ENCODE measurements around the gene GP5.

GRCh38 chr3:194357681-194358080 is 41.4 kb downstream of the GP5 start:
- TF ChIP-seq, protein P1, sequence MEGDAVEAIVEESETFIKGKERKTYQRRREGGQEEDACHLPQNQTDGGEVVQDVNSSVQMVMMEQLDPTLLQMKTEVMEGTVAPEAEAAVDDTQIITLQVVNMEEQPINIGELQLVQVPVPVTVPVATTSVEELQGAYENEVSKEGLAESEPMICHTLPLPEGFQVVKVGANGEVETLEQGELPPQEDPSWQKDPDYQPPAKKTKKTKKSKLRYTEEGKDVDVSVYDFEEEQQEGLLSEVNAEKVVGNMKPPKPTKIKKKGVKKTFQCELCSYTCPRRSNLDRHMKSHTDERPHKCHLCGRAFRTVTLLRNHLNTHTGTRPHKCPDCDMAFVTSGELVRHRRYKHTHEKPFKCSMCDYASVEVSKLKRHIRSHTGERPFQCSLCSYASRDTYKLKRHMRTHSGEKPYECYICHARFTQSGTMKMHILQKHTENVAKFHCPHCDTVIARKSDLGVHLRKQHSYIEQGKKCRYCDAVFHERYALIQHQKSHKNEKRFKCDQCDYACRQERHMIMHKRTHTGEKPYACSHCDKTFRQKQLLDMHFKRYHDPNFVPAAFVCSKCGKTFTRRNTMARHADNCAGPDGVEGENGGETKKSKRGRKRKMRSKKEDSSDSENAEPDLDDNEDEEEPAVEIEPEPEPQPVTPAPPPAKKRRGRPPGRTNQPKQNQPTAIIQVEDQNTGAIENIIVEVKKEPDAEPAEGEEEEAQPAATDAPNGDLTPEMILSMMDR (IDR thresholded peaks at IDR 0.05; ENCODE audit: borderline replicate concordance, extremely low read depth, low read length, poor library complexity, severe bottlenecking): no peak
- TF ChIP-seq EZH2 (IDR thresholded peaks at IDR 0.05; ENCODE audit: borderline replicate concordance, low read depth, low read length, severe bottlenecking): no peak
